Esophagus squamous epithelium (tissue), 5 donors: ENCODE data around the gene SNX9. TPM values are rescaled to one million over a fixed set of nuclear protein-coding genes. Genes with fewer than 3 reads are reported as not detected.

Experiments
- DNase-seq: peaks from one replicate; lab custom pipeline; 2025; lab: John Stamatoyannopoulos, UW
- H3K27ac ChIP-seq, 4 donors: fragments of 200-600 bp; sonication (generic); one replicate each; pipeline ENCODE4 v1.5.1; 2016 to 2019; ENCODE audit warnings: mild to moderate bottlenecking in 1 of 4
- H3K27me3 ChIP-seq, 4 donors: fragments of 200-600 bp; sonication (generic); 1 replicate in 3 of 4; 2 replicates in 1 of 4; pipeline versions ENCODE4 v1.5.1 to v1.6.0; 2017 to 2021; ENCODE audit warnings: antibody characterized with exemption in 1 of 4
- H3K36me3 ChIP-seq, 3 donors: fragments of 200-600 bp; sonication (generic); one replicate each; pipeline ENCODE4 v1.5.1; 2016 to 2019
- H3K4me1 ChIP-seq, 3 donors: fragments of 200-600 bp; sonication (generic); one replicate each; pipeline ENCODE4 v1.5.1; 2017 to 2019
- H3K4me3 ChIP-seq, 4 donors: fragments of 200-600 bp; sonication (generic); 1 replicate in 3 of 4; 2 replicates in 1 of 4; pipeline ENCODE4 v1.5.1; 2016 to 2019; ENCODE audit warnings: mild to moderate bottlenecking in 2 of 4, moderate library complexity in 1 of 4
- H3K9me3 ChIP-seq, 3 donors: fragments of 200-600 bp; sonication (generic); one replicate each; pipeline ENCODE4 v1.5.1; 2016 to 2019
- POLR2A ChIP-seq, 4 donors: fragments of 450-650 bp; IDR thresholded peaks; one replicate each; pipeline ENCODE4 v1.6.1; 2017; ENCODE audit warnings: antibody characterized with exemption in 4 of 4, mild to moderate bottlenecking in 4 of 4, moderate library complexity in 3 of 4
- WGBS, 2 donors: methylation state at CpG; one replicate each; pipeline ENCODE4 v1.1.5; 2018; 5-methylcytosine and 5-hydroxymethylcytosine counted together
- intact Hi-C: fragments of 100-400 bp; cut with DNase I; formaldehyde crosslinking; loops from one replicate; pipeline ENCODE4 v1.15.0; 2022
- total RNA-seq, 4 donors: library from RNA; depleted of rRNA; stranded (reverse); fragments of >200 nt; gene quantifications; one replicate each; pipeline ENCODE4 v1.1.0, GENCODE V29; 2016
- TF ChIP-seq, protein P1 (sequence below), 6 experiments: fragments of 450-650 bp in 4 of 6; fragments of 200-600 bp in 2 of 6; sonication (generic) in 2 of 6; IDR thresholded peaks; one replicate each; pipeline ENCODE4 v1.5.1; 2016 to 2019; ENCODE audit warnings: antibody characterized with exemption in 6 of 6, mild to moderate bottlenecking in 4 of 6, moderate library complexity in 4 of 6
- donor health status: DM: yes; HTN: yes; CAD: no.

SNX9 gene
- total RNA-seq, 4 donors from 2014 or later: 19.9 to 39.9 (median 33.5) TPM

DNA sequence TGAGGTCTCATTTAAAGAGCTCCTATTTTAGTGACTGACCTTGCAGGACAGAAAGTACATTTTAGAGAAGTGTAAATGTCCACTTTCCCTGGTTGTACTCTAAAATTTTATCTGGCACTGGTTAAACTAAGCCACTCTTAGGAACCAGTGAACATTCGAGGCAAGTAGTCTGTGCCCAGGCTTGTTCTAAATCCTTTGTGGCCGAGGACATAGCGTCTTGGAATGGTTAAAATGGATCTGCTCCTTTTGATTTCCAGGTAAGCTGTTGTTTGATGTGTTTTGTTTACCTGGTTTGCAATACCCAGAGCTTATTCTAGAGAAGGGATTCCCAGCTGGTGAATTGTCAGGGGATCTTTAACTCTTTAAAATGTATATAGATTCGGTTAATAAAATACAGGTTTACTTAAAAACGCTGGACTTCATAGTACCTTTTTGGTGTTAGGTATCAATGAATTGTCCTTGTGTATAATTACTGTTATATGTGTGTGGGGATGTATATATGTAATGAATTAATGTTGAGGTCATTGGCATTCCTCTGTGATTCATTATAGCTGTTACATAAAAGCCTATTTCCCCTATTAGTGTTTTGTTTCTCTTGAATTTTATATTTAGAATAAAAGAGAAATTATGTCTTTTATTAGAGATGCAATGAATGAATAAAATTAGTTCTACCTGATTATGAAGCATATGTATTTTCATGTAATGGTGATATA, 15.8 kb downstream of the SNX9 start:
- Histone ChIP-seq H3K9me3 (no peaks in the 10 kb centered on the region), H3K27ac (no peak overlapping the region), H3K36me3 (no peaks in the 10 kb centered on the region), H3K4me3 (no peak overlapping the region), H3K27me3 (no peaks in the 10 kb centered on the region), H3K4me1 (peaks cover 3 to 65% (median 29%) of the 10 kb centered on the region in 3 donors)
- intact Hi-C loops: no loop called here
- no peak for TF ChIP-seq POLR2A (IDR thresholded peaks at IDR 0.05)
- TF ChIP-seq, protein P1, sequence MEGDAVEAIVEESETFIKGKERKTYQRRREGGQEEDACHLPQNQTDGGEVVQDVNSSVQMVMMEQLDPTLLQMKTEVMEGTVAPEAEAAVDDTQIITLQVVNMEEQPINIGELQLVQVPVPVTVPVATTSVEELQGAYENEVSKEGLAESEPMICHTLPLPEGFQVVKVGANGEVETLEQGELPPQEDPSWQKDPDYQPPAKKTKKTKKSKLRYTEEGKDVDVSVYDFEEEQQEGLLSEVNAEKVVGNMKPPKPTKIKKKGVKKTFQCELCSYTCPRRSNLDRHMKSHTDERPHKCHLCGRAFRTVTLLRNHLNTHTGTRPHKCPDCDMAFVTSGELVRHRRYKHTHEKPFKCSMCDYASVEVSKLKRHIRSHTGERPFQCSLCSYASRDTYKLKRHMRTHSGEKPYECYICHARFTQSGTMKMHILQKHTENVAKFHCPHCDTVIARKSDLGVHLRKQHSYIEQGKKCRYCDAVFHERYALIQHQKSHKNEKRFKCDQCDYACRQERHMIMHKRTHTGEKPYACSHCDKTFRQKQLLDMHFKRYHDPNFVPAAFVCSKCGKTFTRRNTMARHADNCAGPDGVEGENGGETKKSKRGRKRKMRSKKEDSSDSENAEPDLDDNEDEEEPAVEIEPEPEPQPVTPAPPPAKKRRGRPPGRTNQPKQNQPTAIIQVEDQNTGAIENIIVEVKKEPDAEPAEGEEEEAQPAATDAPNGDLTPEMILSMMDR (IDR thresholded peaks at IDR 0.05): no peak
- no peak for DNase-seq
- 44 to 50% methylated on average over 5 of the region's 5 CpGs for WGBS, 2 donors

DNA sequence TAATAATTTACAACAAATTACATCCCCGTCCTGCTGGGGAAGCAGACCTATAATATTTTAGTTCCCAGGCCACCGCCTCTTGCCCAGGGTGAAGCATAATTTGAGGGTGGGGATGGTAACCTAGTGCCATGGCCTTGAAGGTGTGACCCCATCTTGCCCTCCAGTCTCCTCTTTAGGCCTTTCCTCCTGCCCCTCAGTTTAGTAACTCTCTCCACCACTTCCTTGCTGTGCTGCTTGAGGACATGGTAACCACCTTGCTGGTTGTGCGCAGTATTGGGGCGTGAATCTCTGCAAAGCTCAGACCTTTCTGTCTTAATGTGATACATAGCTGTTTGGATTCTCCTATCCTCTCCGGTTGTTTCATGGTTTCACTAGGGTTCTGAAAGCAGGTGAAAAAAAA, 16.6 kb downstream of the SNX9 start:
- Histone ChIP-seq H3K9me3 (no peaks in the 10 kb centered on the region), H3K4me3 (no peak overlapping the region), H3K36me3 (no peaks in the 10 kb centered on the region), H3K27ac (no peak overlapping the region), H3K27me3 (no peaks in the 10 kb centered on the region), H3K4me1 (peaks cover 3 to 58% (median 28%) of the 10 kb centered on the region in 3 donors)
- DNase-seq: no peak
- intact Hi-C loops: no loop called here
- WGBS, 2 donors: 69 to 100% methylated on average over 4 of the region's 5 CpGs
- TF ChIP-seq POLR2A (IDR thresholded peaks at IDR 0.05): no peak
- TF ChIP-seq, protein P1 (IDR thresholded peaks at IDR 0.05): no peak

DNA sequence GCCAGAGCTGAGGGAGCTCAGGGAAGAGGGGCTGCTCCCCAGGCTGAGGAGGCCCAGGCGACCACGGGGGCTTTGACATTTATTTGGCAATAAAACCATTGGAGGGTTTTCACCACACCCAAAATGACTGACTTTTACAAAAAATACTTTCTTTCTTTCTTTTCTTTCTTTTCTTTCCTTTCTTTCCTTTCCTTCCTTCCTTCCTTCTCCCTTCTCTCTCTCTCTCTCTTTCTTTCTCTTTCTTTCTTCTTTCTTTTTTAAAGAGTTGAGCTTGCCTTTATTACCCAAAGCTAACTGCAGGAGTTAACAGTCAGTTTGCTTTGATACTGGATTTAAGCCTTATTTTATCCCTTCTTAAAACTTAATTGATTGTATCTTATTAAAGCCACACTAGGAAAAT, 17.2 kb downstream of the SNX9 start:
- H3K36me3 ChIP-seq: no peaks in the 10 kb centered on the region

DNA sequence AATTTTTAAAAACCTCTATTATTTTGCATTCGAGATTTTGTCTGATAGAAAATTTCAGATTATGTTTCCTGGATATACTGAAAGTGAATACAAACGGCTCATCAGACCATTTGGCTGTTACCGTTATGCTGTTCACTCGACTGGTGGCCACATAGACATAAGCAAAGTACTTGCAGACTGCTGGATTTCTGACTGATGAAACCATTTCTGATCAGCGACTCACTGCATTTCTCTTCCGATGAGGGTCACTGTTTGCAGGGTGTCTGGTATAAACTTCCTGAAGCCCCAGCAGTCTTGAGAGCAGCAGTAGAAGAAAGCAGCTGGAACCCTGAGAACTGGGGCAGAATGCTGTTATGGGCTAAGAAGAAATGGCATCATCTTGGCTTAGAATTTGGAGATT, 17.7 kb downstream of the SNX9 start:
- WGBS, 2 donors: 63 to 69% methylated on average over 6 of the region's 6 CpGs
- intact Hi-C loops: no loop called here
- no peak for DNase-seq
- Histone ChIP-seq H3K36me3 (no peaks in the 10 kb centered on the region), H3K4me1 (peaks cover 3 to 60% (median 29%) of the 10 kb centered on the region in 3 donors), H3K27me3 (no peaks in the 10 kb centered on the region), H3K9me3 (no peaks in the 10 kb centered on the region), H3K4me3 (no peak overlapping the region), H3K27ac (no peak overlapping the region)
- no peak for TF ChIP-seq POLR2A (IDR thresholded peaks at IDR 0.05)
- TF ChIP-seq, protein P1 (IDR thresholded peaks at IDR 0.05): no peak

More for the DNA sequence above, 17.2 kb downstream of the SNX9 start:
- H3K27me3 ChIP-seq: no peaks in the 10 kb centered on the region
- intact Hi-C loops: no loop called here
- peaks cover 3 to 57% (median 28%) of the 10 kb centered on the region in 3 donors for H3K4me1 ChIP-seq
- no peaks in the 10 kb centered on the region for H3K9me3 ChIP-seq
- no peak overlapping the region for H3K27ac ChIP-seq
- TF ChIP-seq, protein P1 (IDR thresholded peaks at IDR 0.05): no peak
- no peak for TF ChIP-seq POLR2A (IDR thresholded peaks at IDR 0.05)
- no peak for DNase-seq
- H3K4me3 ChIP-seq: no peak overlapping the region
- 52 to 75% methylated on average over 2 of the region's 2 CpGs for WGBS, 2 donors

DNA sequence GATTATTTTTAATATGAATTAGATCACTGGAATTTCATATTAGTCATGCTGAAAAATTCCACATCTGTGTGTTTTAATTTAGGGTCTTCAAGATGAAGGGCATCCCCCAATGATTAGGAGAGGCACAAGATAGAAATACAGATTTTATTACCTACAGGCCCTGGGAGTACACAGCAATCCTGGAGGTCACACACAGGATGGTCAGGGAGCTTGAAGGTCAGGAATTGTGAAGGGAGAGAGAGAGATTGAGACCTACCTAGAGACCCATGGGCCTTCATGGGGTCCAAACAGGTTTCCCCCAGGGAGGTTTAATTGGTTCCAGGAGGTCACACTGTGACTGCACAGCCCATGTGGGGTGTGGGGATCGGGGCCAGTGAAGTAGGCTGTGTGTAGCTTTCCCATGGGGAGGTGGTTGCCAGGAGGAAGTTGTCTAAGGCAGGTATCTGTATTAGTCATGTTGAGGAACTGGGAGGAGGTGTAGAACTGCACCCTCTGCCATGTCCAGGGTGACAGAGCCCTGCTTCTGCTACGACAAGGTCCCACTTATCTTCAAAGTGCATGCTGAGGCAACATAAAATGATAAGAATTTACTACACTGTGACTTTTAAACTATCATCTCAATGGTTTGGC, 18.3 kb downstream of the SNX9 start:
- WGBS, 2 donors: 52 to 65% methylated on average over 2 of the region's 2 CpGs
- Histone ChIP-seq H3K27me3 (no peaks in the 10 kb centered on the region), H3K4me3 (no peak overlapping the region), H3K4me1 (peaks cover 3 to 66% (median 33%) of the 10 kb centered on the region in 3 donors), H3K27ac (peak overlapping the region in 2 of 4 donors; percentile 5 to 13), H3K36me3 (no peaks in the 10 kb centered on the region), H3K9me3 (no peaks in the 10 kb centered on the region)
- TF ChIP-seq, protein P1 (IDR thresholded peaks at IDR 0.05): no peak
- no peak for TF ChIP-seq POLR2A (IDR thresholded peaks at IDR 0.05)
- DNase-seq: no peak
- intact Hi-C loops: no loop called here
